Measurements from ENCODE around the gene RNF103. TPM values are rescaled to one million over a fixed set of nuclear protein-coding genes. Genes with fewer than 3 reads are reported as not detected.

The RNF103 gene
- total and polyA plus RNA-seq, 2 of the 13 experiments (the other 11 are each of a cell fraction or from before 2014, with no cell fraction given): 19.8 to 21.1 TPM

DNA sequence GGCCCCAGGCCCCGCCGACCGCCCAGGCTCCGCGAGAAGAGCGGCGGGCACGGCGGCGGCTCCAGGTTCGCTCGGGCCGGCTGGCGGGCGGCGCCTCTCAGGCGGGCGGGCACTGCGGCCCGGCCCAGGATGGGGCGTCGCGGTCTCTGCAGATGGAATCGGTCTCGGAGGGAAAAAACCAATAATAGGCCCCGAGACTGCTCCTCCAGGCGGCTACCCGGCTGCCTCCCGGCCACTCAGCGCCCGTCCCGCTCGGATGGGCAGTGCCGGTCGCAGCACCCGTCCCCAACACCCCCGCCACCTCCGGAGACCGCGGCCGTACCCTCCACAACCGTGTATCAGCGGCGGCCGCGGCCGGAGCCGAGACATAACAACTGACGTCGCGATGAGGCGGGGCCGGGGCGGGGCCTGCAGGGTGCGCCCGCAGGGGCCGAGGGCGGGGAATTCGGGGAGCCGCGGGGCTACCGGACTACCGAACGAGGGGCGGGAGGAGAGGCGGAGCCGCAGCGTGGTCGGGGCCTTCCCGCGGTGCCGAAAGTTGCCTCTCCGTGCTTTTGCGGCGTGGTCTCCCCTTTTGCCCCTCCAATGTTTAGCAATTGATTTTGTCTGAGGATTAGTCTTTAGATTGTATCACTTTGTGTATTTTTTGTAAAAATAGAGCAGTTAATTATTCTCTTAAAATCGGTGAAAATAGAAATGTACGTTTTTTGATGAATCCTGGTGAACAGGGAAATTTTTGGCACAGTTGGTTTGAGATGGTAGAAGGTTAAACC is at the start of gene RNF103 (continued):
- TF ChIP-seq ZFP36L1 (CRISPR knock-in tag; IDR thresholded peaks at IDR 0.05): peak; percentile 94
- TF ChIP-seq ZBTB20 (CRISPR knock-in tag; IDR thresholded peaks at IDR 0.05; ENCODE audit: borderline replicate concordance, low read depth): peak; percentile 71; the same call in 1 of the 2 replicates
- no peak for TF ChIP-seq ZNF572 (CRISPR knock-in tag; IDR thresholded peaks at IDR 0.05)
- TF ChIP-seq ZNF501 (CRISPR knock-in tag; IDR thresholded peaks at IDR 0.05): peak; percentile 79
- TF ChIP-seq, protein P1, sequence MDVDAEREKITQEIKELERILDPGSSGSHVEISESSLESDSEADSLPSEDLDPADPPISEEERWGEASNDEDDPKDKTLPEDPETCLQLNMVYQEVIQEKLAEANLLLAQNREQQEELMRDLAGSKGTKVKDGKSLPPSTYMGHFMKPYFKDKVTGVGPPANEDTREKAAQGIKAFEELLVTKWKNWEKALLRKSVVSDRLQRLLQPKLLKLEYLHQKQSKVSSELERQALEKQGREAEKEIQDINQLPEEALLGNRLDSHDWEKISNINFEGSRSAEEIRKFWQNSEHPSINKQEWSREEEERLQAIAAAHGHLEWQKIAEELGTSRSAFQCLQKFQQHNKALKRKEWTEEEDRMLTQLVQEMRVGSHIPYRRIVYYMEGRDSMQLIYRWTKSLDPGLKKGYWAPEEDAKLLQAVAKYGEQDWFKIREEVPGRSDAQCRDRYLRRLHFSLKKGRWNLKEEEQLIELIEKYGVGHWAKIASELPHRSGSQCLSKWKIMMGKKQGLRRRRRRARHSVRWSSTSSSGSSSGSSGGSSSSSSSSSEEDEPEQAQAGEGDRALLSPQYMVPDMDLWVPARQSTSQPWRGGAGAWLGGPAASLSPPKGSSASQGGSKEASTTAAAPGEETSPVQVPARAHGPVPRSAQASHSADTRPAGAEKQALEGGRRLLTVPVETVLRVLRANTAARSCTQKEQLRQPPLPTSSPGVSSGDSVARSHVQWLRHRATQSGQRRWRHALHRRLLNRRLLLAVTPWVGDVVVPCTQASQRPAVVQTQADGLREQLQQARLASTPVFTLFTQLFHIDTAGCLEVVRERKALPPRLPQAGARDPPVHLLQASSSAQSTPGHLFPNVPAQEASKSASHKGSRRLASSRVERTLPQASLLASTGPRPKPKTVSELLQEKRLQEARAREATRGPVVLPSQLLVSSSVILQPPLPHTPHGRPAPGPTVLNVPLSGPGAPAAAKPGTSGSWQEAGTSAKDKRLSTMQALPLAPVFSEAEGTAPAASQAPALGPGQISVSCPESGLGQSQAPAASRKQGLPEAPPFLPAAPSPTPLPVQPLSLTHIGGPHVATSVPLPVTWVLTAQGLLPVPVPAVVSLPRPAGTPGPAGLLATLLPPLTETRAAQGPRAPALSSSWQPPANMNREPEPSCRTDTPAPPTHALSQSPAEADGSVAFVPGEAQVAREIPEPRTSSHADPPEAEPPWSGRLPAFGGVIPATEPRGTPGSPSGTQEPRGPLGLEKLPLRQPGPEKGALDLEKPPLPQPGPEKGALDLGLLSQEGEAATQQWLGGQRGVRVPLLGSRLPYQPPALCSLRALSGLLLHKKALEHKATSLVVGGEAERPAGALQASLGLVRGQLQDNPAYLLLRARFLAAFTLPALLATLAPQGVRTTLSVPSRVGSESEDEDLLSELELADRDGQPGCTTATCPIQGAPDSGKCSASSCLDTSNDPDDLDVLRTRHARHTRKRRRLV (CRISPR knock-in tag; IDR thresholded peaks at IDR 0.05): peak; percentile 66; the same call in 1 of the 2 replicates
- TF ChIP-seq, protein P2, sequence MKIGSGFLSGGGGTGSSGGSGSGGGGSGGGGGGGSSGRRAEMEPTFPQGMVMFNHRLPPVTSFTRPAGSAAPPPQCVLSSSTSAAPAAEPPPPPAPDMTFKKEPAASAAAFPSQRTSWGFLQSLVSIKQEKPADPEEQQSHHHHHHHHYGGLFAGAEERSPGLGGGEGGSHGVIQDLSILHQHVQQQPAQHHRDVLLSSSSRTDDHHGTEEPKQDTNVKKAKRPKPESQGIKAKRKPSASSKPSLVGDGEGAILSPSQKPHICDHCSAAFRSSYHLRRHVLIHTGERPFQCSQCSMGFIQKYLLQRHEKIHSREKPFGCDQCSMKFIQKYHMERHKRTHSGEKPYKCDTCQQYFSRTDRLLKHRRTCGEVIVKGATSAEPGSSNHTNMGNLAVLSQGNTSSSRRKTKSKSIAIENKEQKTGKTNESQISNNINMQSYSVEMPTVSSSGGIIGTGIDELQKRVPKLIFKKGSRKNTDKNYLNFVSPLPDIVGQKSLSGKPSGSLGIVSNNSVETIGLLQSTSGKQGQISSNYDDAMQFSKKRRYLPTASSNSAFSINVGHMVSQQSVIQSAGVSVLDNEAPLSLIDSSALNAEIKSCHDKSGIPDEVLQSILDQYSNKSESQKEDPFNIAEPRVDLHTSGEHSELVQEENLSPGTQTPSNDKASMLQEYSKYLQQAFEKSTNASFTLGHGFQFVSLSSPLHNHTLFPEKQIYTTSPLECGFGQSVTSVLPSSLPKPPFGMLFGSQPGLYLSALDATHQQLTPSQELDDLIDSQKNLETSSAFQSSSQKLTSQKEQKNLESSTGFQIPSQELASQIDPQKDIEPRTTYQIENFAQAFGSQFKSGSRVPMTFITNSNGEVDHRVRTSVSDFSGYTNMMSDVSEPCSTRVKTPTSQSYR (CRISPR knock-in tag; IDR thresholded peaks at IDR 0.05; ENCODE audit: borderline replicate concordance): peak; percentile 28
- no peak for TF ChIP-seq KDM6A (CRISPR knock-in tag; IDR thresholded peaks at IDR 0.05; ENCODE audit: low read depth)
- TF ChIP-seq TBP (CRISPR knock-in tag; IDR thresholded peaks at IDR 0.05): 0 out of 2 replicates have a peak, but pooled peaks have one; percentile 46
- no peak for TF ChIP-seq ZNF558 (CRISPR knock-in tag; IDR thresholded peaks at IDR 0.05; ENCODE audit: borderline replicate concordance)
- TF ChIP-seq, protein P3, sequence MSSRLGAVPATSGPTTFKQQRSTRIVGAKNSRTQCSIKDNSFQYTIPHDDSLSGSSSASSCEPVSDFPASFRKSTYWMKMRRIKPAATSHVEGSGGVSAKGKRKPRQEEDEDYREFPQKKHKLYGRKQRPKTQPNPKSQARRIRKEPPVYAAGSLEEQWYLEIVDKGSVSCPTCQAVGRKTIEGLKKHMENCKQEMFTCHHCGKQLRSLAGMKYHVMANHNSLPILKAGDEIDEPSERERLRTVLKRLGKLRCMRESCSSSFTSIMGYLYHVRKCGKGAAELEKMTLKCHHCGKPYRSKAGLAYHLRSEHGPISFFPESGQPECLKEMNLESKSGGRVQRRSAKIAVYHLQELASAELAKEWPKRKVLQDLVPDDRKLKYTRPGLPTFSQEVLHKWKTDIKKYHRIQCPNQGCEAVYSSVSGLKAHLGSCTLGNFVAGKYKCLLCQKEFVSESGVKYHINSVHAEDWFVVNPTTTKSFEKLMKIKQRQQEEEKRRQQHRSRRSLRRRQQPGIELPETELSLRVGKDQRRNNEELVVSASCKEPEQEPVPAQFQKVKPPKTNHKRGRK (CRISPR knock-in tag; IDR thresholded peaks at IDR 0.05): no peak
- TF ChIP-seq, protein P4, sequence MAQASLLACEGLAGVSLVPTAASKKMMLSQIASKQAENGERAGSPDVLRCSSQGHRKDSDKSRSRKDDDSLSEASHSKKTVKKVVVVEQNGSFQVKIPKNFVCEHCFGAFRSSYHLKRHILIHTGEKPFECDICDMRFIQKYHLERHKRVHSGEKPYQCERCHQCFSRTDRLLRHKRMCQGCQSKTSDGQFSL (CRISPR knock-in tag; IDR thresholded peaks at IDR 0.05): peak; percentile 59; the same call in 1 of the 2 replicates

Data from HepG2 (cell line).